AG09319 (cell line): ENCODE measurements around the gene OFD1.

Experiments
- DNase-seq: peaks from one replicate; pipeline ENCODE4 v3.0.0-alpha.2; 2010; ENCODE audit warnings: low read depth; ENCODE audit errors: extremely low read depth
- TF ChIP-seq, protein P1 (sequence below): IDR thresholded peaks from 2 replicates; pipeline ENCODE4 v1.5.1; 2011; ENCODE audit warnings: low read depth, mild to moderate bottlenecking, inconsistent platforms, low read length, moderate library complexity

OFD1 gene

DNA sequence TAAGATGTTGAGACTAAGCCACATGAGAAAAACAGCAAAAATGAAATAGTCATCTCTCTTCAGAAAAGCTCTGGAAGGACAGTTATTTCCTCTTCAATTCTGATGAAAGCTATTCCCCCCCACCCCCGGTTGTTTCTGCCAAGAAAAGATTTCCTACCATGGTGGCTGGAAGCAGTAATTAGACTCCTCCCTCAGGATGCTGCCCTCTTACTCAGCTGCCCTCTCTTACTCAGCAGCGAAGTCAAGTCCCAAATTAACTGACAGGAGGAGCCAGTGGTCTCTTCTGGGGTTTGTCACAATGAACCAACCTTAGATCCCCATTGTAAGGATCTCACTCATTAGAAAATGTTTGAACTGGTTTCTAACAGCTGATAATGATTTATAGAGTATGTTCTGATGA is 44.4 kb downstream of the OFD1 start:
- peak; percentile 3 for DNase-seq
- TF ChIP-seq, protein P1, sequence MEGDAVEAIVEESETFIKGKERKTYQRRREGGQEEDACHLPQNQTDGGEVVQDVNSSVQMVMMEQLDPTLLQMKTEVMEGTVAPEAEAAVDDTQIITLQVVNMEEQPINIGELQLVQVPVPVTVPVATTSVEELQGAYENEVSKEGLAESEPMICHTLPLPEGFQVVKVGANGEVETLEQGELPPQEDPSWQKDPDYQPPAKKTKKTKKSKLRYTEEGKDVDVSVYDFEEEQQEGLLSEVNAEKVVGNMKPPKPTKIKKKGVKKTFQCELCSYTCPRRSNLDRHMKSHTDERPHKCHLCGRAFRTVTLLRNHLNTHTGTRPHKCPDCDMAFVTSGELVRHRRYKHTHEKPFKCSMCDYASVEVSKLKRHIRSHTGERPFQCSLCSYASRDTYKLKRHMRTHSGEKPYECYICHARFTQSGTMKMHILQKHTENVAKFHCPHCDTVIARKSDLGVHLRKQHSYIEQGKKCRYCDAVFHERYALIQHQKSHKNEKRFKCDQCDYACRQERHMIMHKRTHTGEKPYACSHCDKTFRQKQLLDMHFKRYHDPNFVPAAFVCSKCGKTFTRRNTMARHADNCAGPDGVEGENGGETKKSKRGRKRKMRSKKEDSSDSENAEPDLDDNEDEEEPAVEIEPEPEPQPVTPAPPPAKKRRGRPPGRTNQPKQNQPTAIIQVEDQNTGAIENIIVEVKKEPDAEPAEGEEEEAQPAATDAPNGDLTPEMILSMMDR = no peak

DNA sequence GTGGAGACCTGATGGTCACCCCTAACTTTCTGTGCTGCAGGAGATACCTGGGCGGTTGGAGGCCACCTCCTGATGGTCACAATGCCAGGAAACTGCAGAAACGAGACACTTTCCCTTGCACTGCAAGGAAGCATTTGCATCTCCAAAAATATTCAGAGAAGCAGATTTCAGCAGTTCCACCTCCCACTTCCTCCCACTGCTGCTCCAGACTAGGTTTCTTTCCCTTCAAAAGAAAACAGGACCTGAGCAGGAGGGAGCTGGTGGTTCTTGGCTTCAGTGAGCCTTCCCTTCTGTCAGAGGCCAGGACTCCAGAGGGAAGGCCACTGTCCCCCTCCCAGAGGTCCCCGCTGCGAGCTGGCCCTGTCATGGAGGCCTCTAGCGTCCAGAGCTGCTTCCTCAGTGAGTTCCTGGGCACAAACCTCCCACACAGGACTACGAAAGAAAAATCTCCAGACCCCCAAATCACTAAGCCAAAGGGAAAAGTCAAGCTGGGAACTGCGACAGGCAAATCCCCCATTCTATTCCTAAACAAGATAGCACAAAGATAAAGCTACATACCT is 46.4 kb downstream of the OFD1 start:
- TF ChIP-seq, protein P1 = no peak
- no peak for DNase-seq

DNA sequence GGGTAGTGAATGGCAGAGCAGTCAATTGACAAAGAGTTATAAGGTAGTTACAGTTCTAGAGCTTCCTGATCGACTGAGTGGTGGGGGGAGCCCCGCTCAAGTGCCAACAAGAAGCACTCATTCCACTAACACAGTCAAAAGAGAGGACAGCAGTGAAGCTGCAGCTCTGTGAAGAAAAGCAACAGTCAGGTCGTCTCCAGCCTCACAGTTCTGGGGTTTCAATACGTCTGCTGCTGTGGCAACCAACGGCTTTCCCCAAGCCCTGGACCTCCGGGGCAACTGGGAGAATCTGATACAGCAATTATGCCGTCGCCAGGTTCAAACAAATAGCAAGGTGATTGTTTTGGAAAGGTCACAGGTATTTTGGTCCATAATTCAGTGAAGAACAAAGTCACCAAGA is 51.5 kb downstream of the OFD1 start:
- no peak for DNase-seq
- TF ChIP-seq, protein P1 = no peak

DNA sequence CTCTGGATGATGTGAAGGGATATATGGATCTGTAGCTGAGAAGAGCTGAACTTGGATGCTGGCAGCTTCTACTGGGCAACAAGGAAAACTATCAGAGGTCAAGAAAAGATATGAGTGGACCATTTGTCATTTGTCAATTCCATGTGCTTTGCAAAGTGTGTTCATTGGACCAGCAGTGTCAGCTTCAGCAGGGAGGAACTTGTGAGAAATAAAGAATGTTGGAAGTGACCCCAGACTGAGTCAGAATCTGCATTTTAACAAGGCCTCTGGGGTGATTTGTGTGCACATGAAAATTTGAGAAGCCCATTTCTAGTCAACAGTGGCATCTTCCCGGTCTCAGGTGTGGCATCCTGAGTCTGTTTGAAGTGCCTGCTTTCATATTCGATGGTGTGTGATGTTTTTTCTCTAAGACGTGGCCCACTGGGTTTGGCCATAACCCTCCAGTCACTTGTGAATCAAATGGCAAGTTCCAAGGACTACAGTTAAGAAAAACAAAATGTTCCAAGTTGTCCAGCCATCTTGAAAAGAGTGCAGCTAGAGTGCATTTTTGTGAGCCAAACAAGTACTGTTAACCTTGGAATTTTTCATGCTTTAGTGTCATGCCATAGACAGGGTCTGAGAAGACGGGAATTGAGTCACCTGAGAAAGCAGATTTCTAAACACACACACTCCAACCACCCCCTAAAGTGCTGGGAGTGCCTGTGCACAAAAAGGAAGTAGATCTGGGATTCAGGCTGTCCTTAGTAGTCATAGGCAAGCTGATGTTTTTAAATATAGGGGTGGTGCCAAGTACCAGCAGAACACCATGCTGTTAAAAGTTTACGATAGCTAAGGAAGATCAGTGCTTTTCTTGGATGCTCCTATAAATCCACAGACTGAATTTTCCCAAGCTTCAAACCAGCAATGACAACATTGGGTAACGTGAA is 55.9 kb downstream of the OFD1 start:
- no peak for DNase-seq
- TF ChIP-seq, protein P1 = no peak

DNA sequence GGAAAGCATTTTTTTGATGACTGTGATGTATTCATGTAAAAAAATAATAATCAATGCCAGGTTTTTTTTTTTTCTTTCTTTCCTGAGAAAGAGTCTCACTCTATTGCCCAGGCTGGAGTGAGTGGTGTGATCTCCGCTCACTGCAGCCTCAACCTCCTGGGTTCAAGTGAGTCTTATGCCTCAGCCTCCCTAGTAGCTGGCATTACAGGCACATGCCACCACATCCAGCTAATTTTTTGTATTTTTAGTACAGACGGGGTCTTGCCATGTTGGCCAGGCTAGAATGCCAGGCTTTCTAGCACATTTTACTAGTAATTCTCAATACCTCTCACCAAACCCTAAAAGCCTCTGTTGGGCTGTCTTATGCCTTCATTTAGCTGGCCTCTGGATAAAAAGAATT is 56.6 kb downstream of the OFD1 start:
- TF ChIP-seq, protein P1 = no peak

GRCh38 chrX:13791559-13791958 is 57.0 kb downstream of the OFD1 start:
- no peak for DNase-seq
- TF ChIP-seq, protein P1 = no peak

More for the DNA sequence above, 56.6 kb downstream of the OFD1 start:
- DNase-seq = no peak

DNA sequence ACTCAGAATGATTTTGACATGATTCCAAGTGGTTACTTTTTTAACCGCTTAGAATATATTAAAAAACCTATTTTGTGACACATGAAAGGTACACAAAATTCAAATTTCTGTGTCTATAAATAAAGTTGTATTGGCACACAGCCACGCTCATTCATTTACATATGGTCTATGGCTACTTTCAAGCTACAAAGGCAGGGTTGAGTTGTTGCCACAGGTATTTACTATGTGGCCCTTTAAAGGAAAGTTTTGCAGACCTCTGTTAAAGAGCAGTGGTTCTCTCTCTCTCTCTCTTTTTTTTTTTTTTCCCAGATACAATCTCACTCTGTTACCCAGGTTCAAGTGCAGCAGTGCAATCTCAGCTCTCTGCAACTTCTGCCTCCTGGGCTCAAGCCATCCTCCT is 59.3 kb downstream of the OFD1 start:
- no peak for DNase-seq

More for the DNA sequence above, 59.3 kb downstream of the OFD1 start:
- TF ChIP-seq, protein P1 = no peak
